Sigmoid colon (tissue), 4 donors: Measurements from ENCODE around the gene AIG1.

Experiments used
- CTCF ChIP-seq, 4 experiments: fragments of 450-650 bp in 3 of 4; fragments of 200-600 bp in 1 of 4; IDR thresholded peaks; one replicate each; pipeline ENCODE4 v1.5.1; 2016 to 2019; ENCODE audit warnings: antibody characterized with exemption in 4 of 4, mild to moderate bottlenecking in 3 of 4, moderate library complexity in 2 of 4
- EP300 ChIP-seq, 4 donors: sonication (generic); formaldehyde crosslinking; IDR thresholded peaks; one replicate each; pipeline ENCODE4 v1.6.1; 2017; ENCODE audit warnings: antibody characterized with exemption in 4 of 4
- POLR2A ChIP-seq, 2 donors: fragments of 450-650 bp; IDR thresholded peaks; one replicate each; pipeline ENCODE4 v1.6.1; 2016; ENCODE audit warnings: antibody characterized with exemption in 2 of 2, mild to moderate bottlenecking in 2 of 2, moderate library complexity in 2 of 2
- POLR2AphosphoS5 ChIP-seq, 4 donors: sonication (generic); formaldehyde crosslinking; IDR thresholded peaks; one replicate each; pipeline ENCODE4 v1.6.1; 2017; ENCODE audit warnings: antibody characterized with exemption in 4 of 4

DNA sequence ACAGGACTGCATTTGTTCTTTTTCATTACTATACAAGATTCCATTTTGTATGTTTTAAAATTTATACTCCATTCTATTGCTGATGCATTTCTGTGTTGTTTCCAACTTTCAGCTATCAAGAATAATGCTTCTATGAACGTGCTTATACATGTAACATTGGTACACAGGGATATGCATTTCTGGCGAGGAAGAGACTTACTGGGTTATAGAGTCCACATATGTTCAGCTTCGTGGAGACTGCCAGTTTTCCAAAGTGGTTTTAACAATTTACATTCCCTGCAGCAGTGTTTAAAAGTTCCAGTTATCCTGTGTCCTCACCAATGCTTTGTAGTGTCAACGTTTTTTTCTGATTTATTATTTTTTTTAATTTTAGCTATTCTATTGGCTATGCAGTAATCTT, 48.5 kb downstream of the AIG1 start:
- TF ChIP-seq CTCF (IDR thresholded peaks at IDR 0.05): no peak
- TF ChIP-seq POLR2A (IDR thresholded peaks at IDR 0.05): no peak
- no peak for TF ChIP-seq POLR2AphosphoS5 (IDR thresholded peaks at IDR 0.05)
- TF ChIP-seq EP300 (IDR thresholded peaks at IDR 0.05): no peak
